GM23248 (cell line): ENCODE measurements around the gene COX6B1. TPM values are rescaled to one million over a fixed set of nuclear protein-coding genes. Genes with fewer than 3 reads are reported as not detected.

Experiments used
- DNase-seq: peaks from one replicate; pipeline ENCODE4 v3.0.0-alpha.2; 2015
- H2AFZ ChIP-seq: fragments of 200-600 bp; sonication (generic); 2 replicates; pipeline ENCODE4 v1.6.1; 2016; ENCODE audit warnings: antibody characterized with exemption
- H3F3A ChIP-seq: fragments of 200-600 bp; sonication (generic); 2 replicates; pipeline ENCODE4 v1.6.1; 2016; ENCODE audit warnings: mild to moderate bottlenecking, antibody characterized with exemption, mixed run types; ENCODE audit not compliant: insufficient read depth
- H3K27ac ChIP-seq: fragments of 200-600 bp; sonication (generic); 2 replicates; pipeline ENCODE4 v1.5.1; 2016; ENCODE audit warnings: mild to moderate bottlenecking
- H3K27me3 ChIP-seq: fragments of 200-600 bp; sonication (generic); replicated peaks from 2 replicates; pipeline ENCODE4 v1.6.1; 2016; ENCODE audit warnings: mild to moderate bottlenecking; ENCODE audit not compliant: insufficient read depth
- H3K36me3 ChIP-seq: fragments of 200-600 bp; sonication (generic); 2 replicates; pipeline ENCODE4 v1.6.1; 2016; ENCODE audit warnings: low read depth, mild to moderate bottlenecking
- H3K4me1 ChIP-seq: fragments of 200-600 bp; sonication (generic); 2 replicates; pipeline ENCODE4 v1.6.1; 2016; ENCODE audit warnings: mild to moderate bottlenecking; ENCODE audit not compliant: insufficient read depth
- H3K4me2 ChIP-seq: fragments of 200-600 bp; sonication (generic); one replicate; pipeline ENCODE4 v1.6.1; 2016; ENCODE audit warnings: mild to moderate bottlenecking; ENCODE audit not compliant: unreplicated experiment
- H3K4me3 ChIP-seq: fragments of 200-600 bp; sonication (generic); 2 replicates; pipeline ENCODE4 v1.5.1; 2016; ENCODE audit warnings: mild to moderate bottlenecking
- H3K79me2 ChIP-seq: fragments of 200-600 bp; sonication (generic); 2 replicates; pipeline ENCODE4 v1.6.1; 2016; ENCODE audit warnings: mild to moderate bottlenecking; ENCODE audit not compliant: insufficient read depth
- H3K9ac ChIP-seq: fragments of 200-600 bp; sonication (generic); 2 replicates; pipeline ENCODE4 v1.6.1; 2016; ENCODE audit warnings: mild to moderate bottlenecking
- H3K9me2 ChIP-seq: fragments of 200-600 bp; sonication (generic); 2 replicates; pipeline ENCODE4 v1.6.1; 2016; ENCODE audit warnings: mixed run types, mild to moderate bottlenecking, moderate library complexity; ENCODE audit not compliant: insufficient read depth
- H3K9me3 ChIP-seq: fragments of 200-600 bp; sonication (generic); one replicate; pipeline ENCODE4 v1.6.1; 2017; ENCODE audit warnings: low read depth
- H4K20me1 ChIP-seq: fragments of 200-600 bp; sonication (generic); 2 replicates; pipeline ENCODE4 v1.6.0; 2016; ENCODE audit not compliant: insufficient read depth
- EZH2 ChIP-seq: fragments of 200-600 bp; sonication (generic); IDR thresholded peaks from 2 replicates; pipeline ENCODE4 v1.6.1; 2018; ENCODE audit warnings: antibody characterized with exemption, mild to moderate bottlenecking; ENCODE audit not compliant: insufficient read depth, poor library complexity, severe bottlenecking
- EZH2phosphoT487 ChIP-seq: fragments of 200-600 bp; sonication (generic); IDR thresholded peaks from 2 replicates; pipeline ENCODE4 v1.6.1; 2018; ENCODE audit warnings: antibody characterized with exemption, moderate library complexity, mild to moderate bottlenecking, low read depth; ENCODE audit not compliant: insufficient read depth
- WGBS, 2 experiments: methylation state at CpG; one replicate each; pipeline ENCODE4 v1.1.6; 2015 to 2017; ENCODE audit warnings: low lambda C conversion rate in 2 of 2, low coverage in 1 of 2; ENCODE audit errors: missing lambda C conversion rate in 2 of 2; 5-methylcytosine and 5-hydroxymethylcytosine counted together
- in situ Hi-C: fragments of 300-500 bp; cut with MboI; formaldehyde crosslinking; loops from 2 replicates; pipeline ENCODE4 v1.15.0; 2020
- polyA plus RNA-seq: library from polyadenylated mRNA; unstranded; fragments of >200 nt; fragmentation: Nextera tagmentation; extraction: Ambion mirVana; gene quantifications from 2 replicates; pipeline ENCODE4 v1.2.1, GENCODE V29; 2016
- total RNA-seq: library from RNA; depleted of rRNA; stranded (reverse); fragments of >200 nt; shearing (Covaris generic); gene quantifications from 2 replicates; pipeline ENCODE4 v1.2.3, GENCODE V29; 2014; rRNA removed

The COX6B1 gene
- total and polyA plus RNA-seq, 2 experiments from 2014 or later, result 328 to 472 TPM

GRCh38 chr19:35703343-35703742 lies 55.2 kb downstream of the COX6B1 start:
- no peaks in the 10 kb centered on the region for H4K20me1 ChIP-seq
- no peak overlapping the region for H3K27ac ChIP-seq
- no peaks in the 10 kb centered on the region for H3K9me2 ChIP-seq
- no peaks in the 10 kb centered on the region for H3K79me2 ChIP-seq
- no peak for TF ChIP-seq EZH2
- no peak for TF ChIP-seq EZH2phosphoT487
- WGBS, 2 experiments, result 45 to 51% methylated on average over 9 of the region's 9 CpGs
- no peaks in the 10 kb centered on the region for H3K9me3 ChIP-seq
- H3K36me3 ChIP-seq, result no peaks in the 10 kb centered on the region
- DNase-seq, result no peak
- in situ Hi-C loops, result no loop called here
- no peak overlapping the region for H3K4me2 ChIP-seq
- H2AFZ ChIP-seq, result no peak overlapping the region
- H3K27me3 ChIP-seq, result no peaks in the 10 kb centered on the region; the same call in 1 of the 2 replicates
- H3K9ac ChIP-seq, result no peak overlapping the region
- H3F3A ChIP-seq, result no peaks in the 10 kb centered on the region
- H3K4me3 ChIP-seq, result no peak overlapping the region
- no peaks in the 10 kb centered on the region for H3K4me1 ChIP-seq

- H3K27me3 ChIP-seq, result no peaks in the 10 kb centered on the region; the same call in 1 of the 2 replicates
- no peak within 1 kb of the TSS for H2AFZ ChIP-seq
Observed at GRCh38 chr19:35704218-35704617, 56.1 kb downstream of the COX6B1 start, which contains the start of gene ZBTB32. TSS of gene ZBTB32 (plus strand) at chr19:35704558. CDS start at chr19:35714627, 10,069 bp downstream.

More at GRCh38 chr19:35704218-35704617, 56.1 kb downstream of the COX6B1 start, which contains the start of gene ZBTB32:
- no peak within 1 kb of the TSS for H3K9ac ChIP-seq
- H3K4me3 ChIP-seq, result no peak within 1 kb of the TSS
- no peaks in the 10 kb centered on the region for H3K4me1 ChIP-seq
- H3K9me2 ChIP-seq, result no peaks in the 10 kb centered on the region
- in situ Hi-C loops, result no loop called here
- no peaks in the 10 kb centered on the region for H4K20me1 ChIP-seq
- TF ChIP-seq EZH2phosphoT487 (no peak), EZH2 (no peak)
- DNase-seq, result peak; percentile 74
- no peak within 1 kb of the TSS for H3K27ac ChIP-seq
- no peaks in the 10 kb centered on the region for H3K79me2 ChIP-seq
- H3F3A ChIP-seq, result no peaks in the 10 kb centered on the region
- no peak within 1 kb of the TSS for H3K4me2 ChIP-seq
- no peaks in the 10 kb centered on the region for H3K9me3 ChIP-seq
- no peaks in the 10 kb centered on the region for H3K36me3 ChIP-seq
- WGBS, 2 experiments, result 17 to 22% methylated on average over 23 to 24 of the region's 24 CpGs

Other genes starting within 250 kb of the COX6B1 start
- gene FFAR2, start 200.1 kb upstream of the COX6B1 start, total RNA-seq, result not detected in 2 replicates
- gene FFAR2, start 200.1 kb upstream of the COX6B1 start, polyA plus RNA-seq, result not detected in 2 replicates
- not detected in 2 replicates for gene KRTDAP, start 157.9 kb upstream of the COX6B1 start, total RNA-seq
- not detected in 2 replicates for gene KRTDAP, start 157.9 kb upstream of the COX6B1 start, polyA plus RNA-seq
- 20.0 and 25.4 TPM in 2 replicates for gene DMKN, start 134.7 kb upstream of the COX6B1 start, total RNA-seq
- gene DMKN, start 134.7 kb upstream of the COX6B1 start, polyA plus RNA-seq, result 30.9 and 34.5 TPM in 2 replicates
- 3.2 and 4.3 TPM in 2 replicates for gene SBSN, start 120.0 kb upstream of the COX6B1 start, total RNA-seq
- 7.9 and 8.8 TPM in 2 replicates for gene SBSN, start 120.0 kb upstream of the COX6B1 start, polyA plus RNA-seq
- not detected in 2 replicates for gene GAPDHS, start 114.9 kb upstream of the COX6B1 start, total RNA-seq
- gene GAPDHS, start 114.9 kb upstream of the COX6B1 start, polyA plus RNA-seq, result not detected in 2 replicates
- 108 and 129 TPM in 2 replicates for gene TMEM147, start 102.7 kb upstream of the COX6B1 start, total RNA-seq
- 203 and 214 TPM in 2 replicates for gene TMEM147, start 102.7 kb upstream of the COX6B1 start, polyA plus RNA-seq
- not detected in 2 replicates for gene ATP4A, start 84.7 kb upstream of the COX6B1 start, total RNA-seq
- gene ATP4A, start 84.7 kb upstream of the COX6B1 start, polyA plus RNA-seq, result not detected in 2 replicates
- not detected in 2 replicates for gene PMIS2, start 62.1 kb upstream of the COX6B1 start, total RNA-seq
- gene PMIS2, start 62.1 kb upstream of the COX6B1 start, polyA plus RNA-seq, result not detected in 2 replicates
- gene HAUS5, start 35.6 kb upstream of the COX6B1 start, total RNA-seq, result 8.5 and 10.1 TPM in 2 replicates
- gene HAUS5, start 35.6 kb upstream of the COX6B1 start, polyA plus RNA-seq, result 7.4 and 9.6 TPM in 2 replicates
- 57.3 and 74.7 TPM in 2 replicates for gene RBM42, start 19.3 kb upstream of the COX6B1 start, total RNA-seq
- 82.5 and 86.2 TPM in 2 replicates for gene RBM42, start 19.3 kb upstream of the COX6B1 start, polyA plus RNA-seq
- not detected in 2 replicates for gene ETV2, start 6.6 kb upstream of the COX6B1 start, total RNA-seq
- gene ETV2, start 6.6 kb upstream of the COX6B1 start, polyA plus RNA-seq, result 0.91 and 0.93 TPM in 2 replicates
- not detected in 2 replicates for gene UPK1A, start 18.2 kb downstream of the COX6B1 start, total RNA-seq
- gene UPK1A, start 18.2 kb downstream of the COX6B1 start, polyA plus RNA-seq, result not detected in 2 replicates
- not detected in 2 replicates for gene ZBTB32, start 56.2 kb downstream of the COX6B1 start, total RNA-seq
- gene ZBTB32, start 56.2 kb downstream of the COX6B1 start, polyA plus RNA-seq, result not detected in 2 replicates
- gene KMT2B, start 69.7 kb downstream of the COX6B1 start, total RNA-seq, result 6.8 and 7.5 TPM in 2 replicates
- 4.0 and 4.1 TPM in 2 replicates for gene KMT2B, start 69.7 kb downstream of the COX6B1 start, polyA plus RNA-seq
- 1.4 TPM in 1 of 2 replicates, not detected in the other for gene IGFLR1, start 94.1 kb downstream of the COX6B1 start, total RNA-seq
- 3.2 and 3.3 TPM in 2 replicates for gene IGFLR1, start 94.1 kb downstream of the COX6B1 start, polyA plus RNA-seq
- 10.7 and 18.8 TPM in 2 replicates for gene U2AF1L4, start 97.1 kb downstream of the COX6B1 start, total RNA-seq
- 23.1 and 25.3 TPM in 2 replicates for gene U2AF1L4, start 97.1 kb downstream of the COX6B1 start, polyA plus RNA-seq
- gene PSENEN, start 97.3 kb downstream of the COX6B1 start, total RNA-seq, result 15.7 and 21.6 TPM in 2 replicates
- 99.7 and 108 TPM in 2 replicates for gene PSENEN, start 97.3 kb downstream of the COX6B1 start, polyA plus RNA-seq
- gene LIN37, start 100.3 kb downstream of the COX6B1 start, total RNA-seq, result 12.0 and 12.3 TPM in 2 replicates
- gene LIN37, start 100.3 kb downstream of the COX6B1 start, polyA plus RNA-seq, result 9.5 and 9.7 TPM in 2 replicates
- 14.1 and 24.3 TPM in 2 replicates for gene HSPB6, start 108.7 kb downstream of the COX6B1 start, total RNA-seq
- gene HSPB6, start 108.7 kb downstream of the COX6B1 start, polyA plus RNA-seq, result 220 and 238 TPM in 2 replicates
- gene PROSER3, start 109.9 kb downstream of the COX6B1 start, total RNA-seq, result 2.7 and 7.6 TPM in 2 replicates
- gene PROSER3, start 109.9 kb downstream of the COX6B1 start, polyA plus RNA-seq, result 10.9 and 12.6 TPM in 2 replicates
- 2.0 and 24.9 TPM in 2 replicates for gene ARHGAP33, start 127.2 kb downstream of the COX6B1 start, total RNA-seq
- 1.1 and 1.9 TPM in 2 replicates for gene ARHGAP33, start 127.2 kb downstream of the COX6B1 start, polyA plus RNA-seq
- not detected in 2 replicates for gene PRODH2, start 164.5 kb downstream of the COX6B1 start, total RNA-seq
- gene PRODH2, start 164.5 kb downstream of the COX6B1 start, polyA plus RNA-seq, result not detected in 2 replicates
- not detected in 2 replicates for gene NPHS1, start 204.2 kb downstream of the COX6B1 start, total RNA-seq
- gene NPHS1, start 204.2 kb downstream of the COX6B1 start, polyA plus RNA-seq, result not detected in 2 replicates
- not detected in 2 replicates for gene KIRREL2, start 208.6 kb downstream of the COX6B1 start, total RNA-seq
- not detected in 2 replicates for gene KIRREL2, start 208.6 kb downstream of the COX6B1 start, polyA plus RNA-seq
- 10.6 and 20.4 TPM in 2 replicates for gene APLP1, start 220.3 kb downstream of the COX6B1 start, total RNA-seq
- gene APLP1, start 220.3 kb downstream of the COX6B1 start, polyA plus RNA-seq, result 16.7 and 16.8 TPM in 2 replicates